Epithelial cell of proximal tubule (primary cell): Measurements from ENCODE around the gene MYO6. TPM values are rescaled to one million over a fixed set of nuclear protein-coding genes. Genes with fewer than 3 reads are reported as not detected.

ENCODE experiments used
- DNase-seq: peaks from one replicate; pipeline ENCODE4 v3.0.0-alpha.2; 2011; ENCODE audit warnings: low read depth
- H3K4me3 ChIP-seq: 2 replicates; pipeline ENCODE4 v1.5.1; 2011; ENCODE audit warnings: low read depth, mild to moderate bottlenecking, low read length
- CTCF ChIP-seq: conservative IDR thresholded peaks from 2 replicates; pipeline ENCODE4 v1.5.1; 2012; ENCODE audit warnings: low read depth, mild to moderate bottlenecking, low read length
- total RNA-seq: library from RNA; depleted of rRNA; stranded (reverse); fragments of >200 nt; gene quantifications from 2 replicates; pipeline ENCODE4 v1.2.3, GENCODE V29; 2015

MYO6 gene
- total RNA-seq, 1 donor from 2014 or later = 50.7 TPM

GRCh38 chr6:75752365-75752764 lies 3.3 kb downstream of the MYO6 start:
- no peak for DNase-seq
- H3K4me3 ChIP-seq = peak overlapping the region; percentile 35
- no peak for TF ChIP-seq CTCF

- no peak for TF ChIP-seq CTCF
- no peak overlapping the region for H3K4me3 ChIP-seq
- no peak for DNase-seq
Observed at GRCh38 chr6:75755704-75756103, 6.7 kb downstream of the MYO6 start.

GRCh38 chr6:75757295-75757694 lies 8.3 kb downstream of the MYO6 start:
- no peak overlapping the region for H3K4me3 ChIP-seq
- no peak for TF ChIP-seq CTCF
- DNase-seq = no peak

- DNase-seq = no peak
- TF ChIP-seq CTCF = no peak
- H3K4me3 ChIP-seq = no peak overlapping the region
Observed at GRCh38 chr6:75758061-75758460, 9.0 kb downstream of the MYO6 start.

- peak; percentile 13 for TF ChIP-seq CTCF
- peak overlapping the region; percentile 9 for H3K4me3 ChIP-seq
- DNase-seq = no peak
Observed at GRCh38 chr6:75759207-75759606, 10.2 kb downstream of the MYO6 start.

- DNase-seq = no peak
- no peak for TF ChIP-seq CTCF
- no peak overlapping the region for H3K4me3 ChIP-seq
Observed at GRCh38 chr6:75760320-75760719, 11.3 kb downstream of the MYO6 start.

- no peak for DNase-seq
- no peak for TF ChIP-seq CTCF
- no peak overlapping the region for H3K4me3 ChIP-seq
Observed at GRCh38 chr6:75761489-75761888, 12.4 kb downstream of the MYO6 start.
